OCI-LY1 (cell line): ENCODE measurements around the gene TSPAN32.

Experiments
- H2AFZ ChIP-seq: fragments of 200-600 bp; sonication (generic), shearing (Covaris generic); 2 replicates; pipeline ENCODE4 v1.6.0; 2014; ENCODE audit warnings: antibody characterized with exemption, mild to moderate bottlenecking, low read length
- H3F3A ChIP-seq: fragments of 200-600 bp; sonication (generic), shearing (Covaris generic); 2 replicates; pipeline ENCODE4 v1.6.0; 2014; ENCODE audit warnings: mild to moderate bottlenecking, antibody characterized with exemption, low read length, moderate library complexity; ENCODE audit not compliant: insufficient read depth
- H3K27ac ChIP-seq: fragments of 200-600 bp; sonication (generic); 2 replicates; pipeline ENCODE4 v1.5.1; 2014; ENCODE audit warnings: low read length, mixed run types, mild to moderate bottlenecking, low read depth; ENCODE audit not compliant: poor library complexity, severe bottlenecking
- H3K27me3 ChIP-seq: fragments of 200-600 bp; sonication (generic); 2 replicates; pipeline ENCODE4 v1.6.0; 2014; ENCODE audit warnings: antibody characterized with exemption, mild to moderate bottlenecking, low read length, moderate library complexity; ENCODE audit not compliant: insufficient read depth
- H3K36me3 ChIP-seq: fragments of 200-600 bp; sonication (generic); 2 replicates; pipeline ENCODE4 v1.6.1; 2014; ENCODE audit warnings: mild to moderate bottlenecking, antibody characterized with exemption, low read length, moderate library complexity, mixed read lengths; ENCODE audit not compliant: insufficient read depth
- H3K4me1 ChIP-seq: fragments of 200-600 bp; sonication (generic); 2 replicates; pipeline ENCODE4 v1.5.1; 2014; ENCODE audit warnings: mild to moderate bottlenecking, low read length, moderate library complexity; ENCODE audit not compliant: insufficient read depth, severe bottlenecking
- H3K4me2 ChIP-seq: fragments of 200-600 bp; sonication (generic), shearing (Covaris generic); 2 replicates; pipeline ENCODE4 v1.6.1; 2014; ENCODE audit warnings: low read length
- H3K4me3 ChIP-seq: fragments of 200-600 bp; sonication (generic); 2 replicates; pipeline ENCODE4 v1.5.1; 2014; ENCODE audit warnings: low read length, low read depth, mild to moderate bottlenecking, mixed read lengths; ENCODE audit not compliant: poor library complexity, severe bottlenecking
- H3K79me2 ChIP-seq: fragments of 200-600 bp; shearing (Covaris generic); 2 replicates; pipeline ENCODE4 v1.6.1; 2016; ENCODE audit warnings: mixed run types, low read length, mixed read lengths; ENCODE audit not compliant: insufficient read depth
- H3K9ac ChIP-seq: fragments of 200-600 bp; sonication (generic), shearing (Covaris generic); 2 replicates; pipeline ENCODE4 v1.6.1; 2014; ENCODE audit warnings: mild to moderate bottlenecking, low read length, mixed read lengths
- H3K9me2 ChIP-seq: fragments of 200-600 bp; sonication (generic), shearing (Covaris generic); 2 replicates; pipeline ENCODE4 v1.6.1; 2014; ENCODE audit warnings: low read depth, mild to moderate bottlenecking, low read length, mixed read lengths
- H3K9me3 ChIP-seq: fragments of 200-600 bp; shearing (Covaris generic); 2 replicates; pipeline ENCODE4 v1.6.1; 2014; ENCODE audit warnings: low read length, mixed read lengths
- H4K20me1 ChIP-seq: fragments of 200-600 bp; sonication (generic), shearing (Covaris generic); 2 replicates; pipeline ENCODE4 v1.6.0; 2016; ENCODE audit warnings: mild to moderate bottlenecking, low read length; ENCODE audit not compliant: insufficient read depth
- EZH2 ChIP-seq: fragments of 200-600 bp; sonication (generic), shearing (Covaris generic); IDR thresholded peaks from 2 replicates; pipeline ENCODE4 v1.8.0; 2017; ENCODE audit warnings: borderline replicate concordance, mixed run types, mild to moderate bottlenecking, antibody characterized with exemption, low read length, moderate library complexity, mixed read lengths
- TF ChIP-seq, protein P1 (sequence below): fragments of 200-600 bp; sonication (generic), shearing (Covaris generic); IDR thresholded peaks from 2 replicates; pipeline ENCODE4 v1.5.1; 2017; ENCODE audit warnings: mild to moderate bottlenecking, antibody characterized with exemption, low read length, moderate library complexity, mixed read lengths

TSPAN32 gene

DNA sequence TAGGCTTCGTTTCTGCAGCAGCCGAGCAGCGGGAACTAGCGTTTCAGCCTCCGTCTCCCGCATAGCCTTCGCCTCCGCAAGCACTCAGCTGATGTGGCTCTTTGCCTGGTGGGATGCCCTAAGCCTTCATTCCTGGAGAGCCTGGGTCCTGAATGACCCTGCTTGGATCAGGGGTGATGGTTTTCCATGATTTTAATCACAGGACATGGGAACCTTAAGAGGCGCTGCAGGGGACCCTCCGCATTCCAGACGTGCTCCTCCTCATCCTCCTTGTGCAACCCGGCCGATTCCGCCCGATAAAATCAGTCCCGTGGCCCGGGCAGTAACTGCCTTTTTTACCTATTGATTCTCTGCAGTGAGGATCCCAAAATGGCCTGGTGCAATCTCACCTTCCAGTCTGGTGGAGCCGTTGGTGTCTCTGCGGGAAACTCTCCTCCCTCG is 8.3 kb upstream of the TSPAN32 start:
- TF ChIP-seq, protein P1, sequence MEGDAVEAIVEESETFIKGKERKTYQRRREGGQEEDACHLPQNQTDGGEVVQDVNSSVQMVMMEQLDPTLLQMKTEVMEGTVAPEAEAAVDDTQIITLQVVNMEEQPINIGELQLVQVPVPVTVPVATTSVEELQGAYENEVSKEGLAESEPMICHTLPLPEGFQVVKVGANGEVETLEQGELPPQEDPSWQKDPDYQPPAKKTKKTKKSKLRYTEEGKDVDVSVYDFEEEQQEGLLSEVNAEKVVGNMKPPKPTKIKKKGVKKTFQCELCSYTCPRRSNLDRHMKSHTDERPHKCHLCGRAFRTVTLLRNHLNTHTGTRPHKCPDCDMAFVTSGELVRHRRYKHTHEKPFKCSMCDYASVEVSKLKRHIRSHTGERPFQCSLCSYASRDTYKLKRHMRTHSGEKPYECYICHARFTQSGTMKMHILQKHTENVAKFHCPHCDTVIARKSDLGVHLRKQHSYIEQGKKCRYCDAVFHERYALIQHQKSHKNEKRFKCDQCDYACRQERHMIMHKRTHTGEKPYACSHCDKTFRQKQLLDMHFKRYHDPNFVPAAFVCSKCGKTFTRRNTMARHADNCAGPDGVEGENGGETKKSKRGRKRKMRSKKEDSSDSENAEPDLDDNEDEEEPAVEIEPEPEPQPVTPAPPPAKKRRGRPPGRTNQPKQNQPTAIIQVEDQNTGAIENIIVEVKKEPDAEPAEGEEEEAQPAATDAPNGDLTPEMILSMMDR, result no peak
- TF ChIP-seq EZH2, result no peak
- Histone ChIP-seq H2AFZ (no peak overlapping the region), H3K4me1 (no peaks in the 10 kb centered on the region), H3K27me3 (no peaks in the 10 kb centered on the region), H4K20me1 (no peaks in the 10 kb centered on the region), H3K27ac (no peak overlapping the region), H3K36me3 (no peaks in the 10 kb centered on the region), H3K9me2 (no peaks in the 10 kb centered on the region), H3K4me2 (no peak overlapping the region), H3K79me2 (no peaks in the 10 kb centered on the region), H3K9ac (no peak overlapping the region), H3F3A (no peaks in the 10 kb centered on the region), H3K4me3 (no peak overlapping the region), H3K9me3 (no peaks in the 10 kb centered on the region)

DNA sequence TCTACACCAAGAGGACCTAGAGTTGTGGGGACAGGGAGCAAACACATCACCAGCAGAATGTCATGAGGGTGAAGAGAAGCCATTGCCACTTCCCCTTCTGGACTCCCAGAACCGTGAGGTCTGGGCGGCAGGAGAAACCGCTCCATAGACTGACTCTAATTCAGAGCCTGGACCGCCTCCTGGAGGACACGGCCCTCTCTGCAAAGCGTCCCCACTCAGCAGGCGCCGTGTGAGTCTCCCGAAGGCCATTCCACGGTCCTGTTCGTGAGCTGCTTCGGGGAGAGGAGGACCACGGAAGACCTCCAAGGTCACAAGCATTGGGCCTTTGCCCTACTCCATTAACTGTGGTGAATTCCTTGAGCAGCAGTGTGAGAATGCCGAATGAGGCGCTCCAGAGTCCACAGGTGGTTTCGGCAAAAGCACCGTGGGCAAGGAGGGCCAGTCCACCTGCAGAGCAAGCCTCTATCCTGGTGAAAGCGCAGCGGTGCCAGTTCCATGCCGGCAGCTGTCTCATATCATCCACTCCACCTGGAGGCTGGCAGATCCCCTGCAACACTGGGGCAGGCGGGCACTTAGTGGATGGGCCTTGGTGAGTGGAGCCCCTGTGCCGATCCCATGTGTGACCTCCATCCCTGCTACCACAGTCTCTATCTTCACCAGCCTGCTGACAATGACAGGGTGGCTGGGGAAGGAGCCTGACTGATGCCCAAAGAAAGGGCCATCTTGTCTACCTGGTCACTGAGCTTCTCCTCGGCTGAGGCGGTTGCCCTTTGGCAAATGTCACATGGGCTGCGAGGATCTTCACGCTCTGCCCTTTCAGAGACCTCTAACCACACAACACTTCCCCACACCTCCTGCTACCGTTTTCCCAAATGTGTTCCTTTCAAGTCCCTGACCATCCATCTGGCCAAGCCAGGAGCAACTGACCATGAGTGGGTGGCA is 7.6 kb upstream of the TSPAN32 start:
- H3K4me3 ChIP-seq, result no peak overlapping the region
- no peaks in the 10 kb centered on the region for H4K20me1 ChIP-seq
- H3K36me3 ChIP-seq, result no peaks in the 10 kb centered on the region
- no peaks in the 10 kb centered on the region for H3K27me3 ChIP-seq
- H3K9me2 ChIP-seq, result no peaks in the 10 kb centered on the region
- H3K79me2 ChIP-seq, result no peaks in the 10 kb centered on the region
- H2AFZ ChIP-seq, result no peak overlapping the region
- H3K4me1 ChIP-seq, result no peaks in the 10 kb centered on the region
- TF ChIP-seq EZH2, result no peak
- TF ChIP-seq, protein P1, result no peak
- no peaks in the 10 kb centered on the region for H3F3A ChIP-seq
- H3K4me2 ChIP-seq, result no peak overlapping the region
- H3K9ac ChIP-seq, result no peak overlapping the region
- H3K27ac ChIP-seq, result no peak overlapping the region
- no peaks in the 10 kb centered on the region for H3K9me3 ChIP-seq

DNA sequence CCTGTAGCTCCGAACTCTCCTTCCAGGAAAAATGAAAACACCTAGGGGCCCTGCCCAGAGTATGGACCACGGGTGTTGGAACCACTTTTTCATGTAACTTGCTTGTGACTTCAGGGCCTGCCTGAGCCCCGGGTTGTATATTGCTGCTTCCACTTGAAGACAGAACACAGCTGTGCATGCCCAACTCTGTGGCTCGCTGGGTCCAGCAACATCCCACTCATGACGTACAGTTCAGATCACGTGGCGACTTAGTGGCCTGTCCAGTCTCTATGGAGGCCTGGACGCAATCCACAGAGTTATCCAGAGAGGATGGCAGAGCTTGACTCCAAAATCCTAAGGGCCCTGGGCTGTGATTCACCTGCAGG is 6.9 kb upstream of the TSPAN32 start:
- Histone ChIP-seq H3K36me3 (no peaks in the 10 kb centered on the region), H2AFZ (no peak overlapping the region), H3K9me3 (no peaks in the 10 kb centered on the region), H4K20me1 (no peaks in the 10 kb centered on the region), H3K4me3 (no peak overlapping the region), H3F3A (no peaks in the 10 kb centered on the region), H3K4me1 (no peaks in the 10 kb centered on the region), H3K27me3 (no peaks in the 10 kb centered on the region), H3K79me2 (no peaks in the 10 kb centered on the region), H3K9ac (no peak overlapping the region), H3K9me2 (no peaks in the 10 kb centered on the region), H3K27ac (no peak overlapping the region), H3K4me2 (no peak overlapping the region)
- TF ChIP-seq EZH2, result no peak
- TF ChIP-seq, protein P1, result no peak
